ENCODE measurements around the gene HSD17B1.
A peak's percentile ranks its signal among the peaks of the same experiment; 100 is the strongest.
"Not testable (repeated sequence)": the region's sequence is repeated elsewhere in the genome, so short reads cannot be mapped to it uniquely, and the experiment has no call there.

HSD17B1 gene

GRCh38 chr17:42552736-42553135 is at the start of gene HSD17B1:
TSS of gene HSD17B1 (plus strand) at chr17:42552923. CDS start at chr17:42552934, 11 bp downstream.
- not testable (repeated sequence) for DNase-seq

GRCh38 chr17:42502926-42503325 is 49.8 kb upstream of the HSD17B1 start:
- DNase-seq, result no peak

DNA sequence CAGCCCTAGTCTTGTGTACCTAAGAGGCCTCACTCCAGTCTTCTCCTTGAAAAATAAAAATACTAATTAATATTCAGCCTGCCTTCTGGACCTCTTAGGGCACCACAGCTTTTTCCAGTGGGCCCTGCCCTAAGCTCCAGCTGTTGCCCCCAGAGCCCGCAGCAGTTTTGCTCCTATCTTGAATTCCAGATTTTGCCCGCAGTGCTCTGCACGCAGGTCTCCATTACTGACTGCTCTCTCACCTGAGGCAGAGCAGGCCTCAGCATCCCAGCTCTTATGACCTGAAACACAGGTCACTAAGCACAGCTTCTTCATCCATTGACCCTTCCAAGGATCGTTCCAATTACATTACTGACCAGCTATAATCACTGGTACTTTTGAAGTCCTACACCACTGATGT is 45.1 kb upstream of the HSD17B1 start:
- no peak for DNase-seq

DNA sequence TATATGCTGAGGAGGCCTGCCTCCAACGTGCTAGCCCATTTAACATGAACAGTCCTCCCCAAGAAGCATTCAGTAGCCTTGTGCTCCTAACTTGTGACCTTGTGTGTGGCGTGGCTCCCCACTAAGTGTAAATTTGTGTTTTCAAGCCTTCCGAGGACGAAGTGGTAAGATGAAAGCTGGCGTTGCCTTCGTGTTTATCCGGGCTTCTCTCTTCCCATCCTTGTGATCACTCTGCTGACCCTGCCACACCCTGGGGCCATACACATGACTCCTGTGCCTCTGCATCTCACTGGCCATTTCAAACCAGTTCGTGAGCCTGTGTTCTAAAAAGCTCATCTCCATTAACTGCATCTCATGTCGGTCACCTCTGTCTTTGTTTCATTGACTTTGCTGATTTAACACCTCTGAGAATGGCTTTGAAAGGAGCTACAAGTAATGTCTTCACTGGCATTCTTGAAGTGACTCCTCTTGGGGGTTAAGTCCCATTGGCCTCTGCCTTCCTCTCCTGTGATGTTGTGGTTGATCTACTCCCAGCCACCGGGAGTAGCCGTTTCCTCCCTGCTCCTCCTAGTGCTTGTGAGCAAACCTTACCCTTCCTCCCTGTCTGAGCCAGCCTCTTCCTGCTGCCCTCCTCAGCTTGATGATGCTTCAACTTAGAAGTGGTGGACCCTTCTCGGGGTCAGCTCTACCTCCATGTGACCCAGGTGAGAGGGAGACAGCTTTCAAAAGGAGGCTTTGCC is 44.1 kb upstream of the HSD17B1 start:
- DNase-seq, result no peak

GRCh38 chr17:42509409-42509808 is 43.3 kb upstream of the HSD17B1 start:
- DNase-seq, result no peak

- DNase-seq, result no peak
Observed at GRCh38 chr17:42509841-42510240, 42.9 kb upstream of the HSD17B1 start.

DNA sequence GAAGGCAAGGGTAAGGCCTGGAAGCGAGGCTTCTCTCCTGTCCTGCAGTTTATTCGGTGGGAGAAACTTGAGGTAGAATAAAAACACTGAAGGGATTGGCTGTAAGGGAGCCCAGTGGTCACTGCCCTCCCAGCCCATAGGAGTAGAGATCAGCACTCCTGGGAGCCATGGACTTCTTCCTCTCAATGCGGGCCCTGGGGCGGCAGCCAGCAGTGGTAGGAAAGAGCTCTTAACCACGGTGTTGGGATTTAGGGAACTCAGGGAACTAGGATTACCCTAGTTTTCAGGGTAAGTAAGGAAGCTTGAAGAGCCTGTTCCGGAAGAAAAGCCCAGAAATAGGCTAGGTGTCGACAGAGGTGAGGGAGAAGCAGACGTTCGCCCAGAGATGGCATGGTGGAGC is 40.5 kb upstream of the HSD17B1 start:
- no peak for DNase-seq

- no peak for DNase-seq
Observed at GRCh38 chr17:42512733-42513251, 39.9 kb upstream of the HSD17B1 start.

GRCh38 chr17:42513686-42514085 is 39.0 kb upstream of the HSD17B1 start:
- DNase-seq, result no peak

DNA sequence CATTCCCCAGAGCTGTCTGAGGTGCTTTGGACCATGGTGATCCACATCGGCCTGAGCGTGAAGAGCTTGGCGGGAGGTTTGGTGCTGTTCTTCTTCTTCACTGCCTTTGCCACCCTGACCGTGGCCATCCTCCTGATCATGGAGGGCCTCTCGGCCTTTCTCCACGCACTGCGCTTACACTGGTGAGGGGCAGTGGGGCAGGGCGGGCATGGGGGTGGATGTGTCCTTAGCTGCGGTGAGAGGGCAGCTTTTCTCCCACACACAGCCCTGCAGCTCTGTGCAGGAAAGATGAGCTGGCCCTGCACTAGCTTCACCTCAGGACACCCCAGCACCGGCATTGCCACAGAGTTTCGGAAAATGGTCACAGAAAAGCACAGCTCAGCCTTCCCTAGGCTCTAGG is 38.4 kb upstream of the HSD17B1 start:
- no peak for DNase-seq

DNA sequence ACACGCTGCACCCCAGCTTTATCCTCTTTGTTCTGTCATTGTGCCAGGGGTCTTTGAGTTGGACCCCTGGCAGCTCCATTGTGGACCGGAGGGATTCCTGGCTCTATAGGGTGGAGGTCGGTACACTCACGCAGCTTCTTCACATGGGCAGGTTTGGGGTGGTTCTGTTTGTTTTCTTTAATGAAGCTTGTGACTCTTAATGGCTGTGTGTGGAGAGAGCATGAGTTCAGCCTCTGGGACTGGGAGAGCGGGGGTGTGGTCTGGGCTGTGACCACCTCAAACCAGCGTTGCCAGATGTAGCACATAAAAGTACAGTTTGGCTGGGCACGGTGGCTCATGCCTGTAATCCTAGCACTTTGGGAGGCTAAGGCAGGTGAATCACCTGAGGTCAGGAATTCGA is 37.9 kb upstream of the HSD17B1 start:
- no peak for DNase-seq

GRCh38 chr17:42517516-42517915 is 35.2 kb upstream of the HSD17B1 start:
- DNase-seq, result peak; percentile 41

DNA sequence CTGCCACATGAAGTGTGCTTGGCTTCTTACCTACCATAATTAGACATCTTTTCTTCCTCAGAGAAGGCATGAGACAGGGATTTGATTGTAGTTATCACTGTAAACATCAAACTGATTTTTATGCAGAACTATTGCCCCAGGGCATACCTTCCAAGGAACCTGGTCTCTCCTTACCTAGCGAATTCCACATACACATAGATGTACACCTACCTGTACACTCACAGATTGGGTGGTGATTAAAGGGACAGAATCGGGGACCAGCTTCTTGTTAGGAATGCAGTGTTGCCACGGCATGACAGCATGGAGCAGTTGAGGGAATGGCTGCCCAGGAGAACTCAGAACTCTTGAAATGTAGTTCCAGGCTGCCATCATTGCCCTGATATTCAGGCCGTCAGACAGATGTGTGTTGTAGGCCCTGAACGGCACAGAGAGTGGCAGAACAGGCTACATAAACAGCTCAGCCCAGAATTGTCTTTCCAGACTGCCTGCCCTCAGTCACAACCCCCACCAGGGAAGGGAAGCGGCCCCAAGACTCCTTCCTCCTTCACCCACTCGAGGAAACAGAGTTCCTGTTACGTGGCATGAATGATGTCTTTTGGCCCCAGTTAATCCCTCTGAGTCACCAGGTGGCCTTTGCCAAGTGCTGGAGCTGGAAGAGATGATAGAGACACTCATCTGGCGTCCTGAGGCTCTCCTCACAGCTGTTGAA is 34.5 kb upstream of the HSD17B1 start:
- no peak for DNase-seq

GRCh38 chr17:42518755-42519545 is 33.8 kb upstream of the HSD17B1 start:
- DNase-seq, result no peak

GRCh38 chr17:42519546-42520491 is 32.9 kb upstream of the HSD17B1 start:
- DNase-seq, result no peak

DNA sequence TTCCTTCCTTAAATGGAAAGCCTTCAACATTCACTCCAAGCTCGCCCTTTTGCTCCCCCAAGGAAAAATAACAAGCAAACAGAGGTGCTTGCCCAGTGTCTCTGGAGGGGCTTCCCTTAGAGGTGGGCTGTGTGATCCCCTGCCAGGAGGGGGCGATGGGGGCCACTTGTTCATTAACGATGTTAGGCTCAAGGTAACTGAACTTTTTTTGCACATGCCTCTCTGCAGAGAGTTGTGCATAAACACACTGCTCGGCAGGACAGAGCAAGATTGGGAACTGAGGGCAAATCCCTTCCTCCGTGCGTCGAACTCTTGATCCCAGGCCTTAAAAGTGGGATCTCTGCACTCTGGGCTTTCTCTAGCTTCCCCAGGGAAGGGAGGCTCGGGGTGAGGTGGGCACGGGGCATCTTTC is 32.2 kb upstream of the HSD17B1 start:
- DNase-seq, result no peak

DNA sequence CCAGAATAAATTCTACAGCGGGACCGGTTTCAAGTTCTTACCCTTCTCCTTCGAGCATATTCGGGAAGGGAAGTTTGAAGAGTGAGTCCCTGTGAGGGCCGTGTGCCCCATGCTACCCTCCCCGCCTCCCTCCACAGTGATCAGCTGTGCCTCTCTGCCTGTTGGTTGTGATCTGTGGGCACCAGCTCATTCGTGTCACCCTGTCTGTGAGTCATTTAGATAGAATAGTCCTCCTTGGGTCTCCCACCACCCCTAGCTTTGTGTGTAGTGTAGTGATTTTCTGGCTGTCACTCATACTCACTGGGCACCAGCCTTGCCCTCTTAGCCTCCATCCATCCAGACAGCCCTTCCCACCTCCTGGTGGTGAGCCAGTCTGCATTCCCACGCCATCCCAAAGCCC is 31.7 kb upstream of the HSD17B1 start:
- DNase-seq, result no peak

DNA sequence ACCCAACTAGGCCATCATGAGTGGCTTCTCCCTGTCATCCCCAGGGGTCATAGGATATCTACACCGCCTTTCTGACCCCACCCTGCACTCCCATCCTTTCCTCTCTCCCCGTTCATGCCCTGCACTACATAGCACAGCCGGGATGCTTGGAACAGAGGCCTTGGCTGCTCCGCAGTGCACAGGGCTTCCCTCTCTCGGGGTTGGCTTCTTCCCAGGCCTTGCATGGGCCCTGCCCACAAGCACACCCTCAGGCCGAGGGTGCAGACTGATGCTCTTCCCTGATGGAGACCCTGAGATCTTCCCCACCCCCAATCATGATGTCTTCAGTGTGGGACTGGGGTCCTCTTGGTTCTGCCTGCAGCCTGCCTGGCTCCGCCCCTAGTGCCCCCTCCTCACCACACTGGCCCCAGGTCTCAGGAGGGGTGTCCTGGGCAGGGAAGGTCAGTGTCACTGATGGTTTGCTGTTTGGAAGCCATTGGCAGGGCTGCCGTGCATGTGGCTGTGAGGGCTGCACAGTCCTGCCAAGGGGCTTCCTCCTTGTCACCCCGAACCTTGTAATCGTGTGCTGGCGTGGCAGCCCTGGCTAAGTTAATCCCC is 31.0 kb upstream of the HSD17B1 start:
- no peak for DNase-seq

GRCh38 chr17:42522263-42522790 is 30.4 kb upstream of the HSD17B1 start:
- DNase-seq, result no peak

GRCh38 chr17:42522798-42523278 is 29.9 kb upstream of the HSD17B1 start:
- no peak for DNase-seq

DNA sequence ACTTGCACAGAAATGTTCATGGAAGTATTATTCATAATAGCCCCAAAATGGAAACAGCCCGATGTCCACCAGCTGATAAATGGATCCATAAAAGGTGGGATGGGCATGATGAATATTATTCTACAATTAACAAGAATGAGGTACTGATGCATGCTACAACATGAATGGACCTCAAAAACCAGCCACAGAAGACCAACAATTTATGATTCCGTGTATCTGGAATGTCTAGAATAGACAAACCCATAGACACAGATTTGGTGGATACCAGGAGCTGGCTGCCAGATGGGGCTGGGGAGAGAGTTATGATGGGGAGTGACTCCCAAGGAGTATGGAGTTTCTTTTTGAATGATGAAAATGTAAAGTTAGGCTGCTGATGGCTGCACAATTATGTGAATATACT is 27.5 kb upstream of the HSD17B1 start:
- no peak for DNase-seq
